Transverse colon (tissue), 4 donors: ENCODE results near the gene DGKZ. TPM values are rescaled to one million over a fixed set of nuclear protein-coding genes. Genes with fewer than 3 reads are reported as not detected.

ENCODE experiments used
- DNase-seq: peaks from one replicate; pipeline ENCODE4 v3.0.0-alpha.2; 2019
- H3K27ac ChIP-seq, 4 donors: fragments of 200-600 bp; sonication (generic); 2 replicates each; pipeline ENCODE4 v1.5.1; 2016 to 2018; ENCODE audit warnings: inconsistent platforms in 4 of 4
- H3K27me3 ChIP-seq: fragments of 200-600 bp; sonication (generic); 2 replicates; pipeline ENCODE4 v1.5.1; 2017; ENCODE audit warnings: inconsistent platforms
- H3K36me3 ChIP-seq, 4 donors: fragments of 200-600 bp; sonication (generic); 2 replicates each; pipeline ENCODE4 v1.5.1; 2017 to 2019; ENCODE audit warnings: inconsistent platforms in 4 of 4
- H3K4me1 ChIP-seq, 4 donors: fragments of 200-600 bp; sonication (generic); 2 replicates each; pipeline ENCODE4 v1.5.1; 2017 to 2020; ENCODE audit warnings: inconsistent platforms in 4 of 4
- H3K4me3 ChIP-seq, 4 donors: fragments of 200-600 bp; sonication (generic); 1 replicate in 1 of 4; 2 replicates in 3 of 4; pipeline versions ENCODE4 v1.5.1 to v1.6.1; 2017 to 2019; ENCODE audit warnings: inconsistent platforms in 4 of 4
- H3K9me3 ChIP-seq, 2 donors: fragments of 200-600 bp; sonication (generic); 2 replicates each; pipeline ENCODE4 v1.5.1; 2017 to 2019; ENCODE audit warnings: inconsistent platforms in 2 of 2
- CTCF ChIP-seq, 5 experiments: fragments of 200-600 bp in 3 of 5; fragments of 450-650 bp in 2 of 5; sonication (generic) in 3 of 5; IDR thresholded peaks; 1 replicate in 2 of 5; 2 replicates in 3 of 5; pipeline ENCODE4 v1.5.1; 2016 to 2017; ENCODE audit warnings: antibody characterized with exemption in 5 of 5, inconsistent platforms in 3 of 5, mild to moderate bottlenecking in 2 of 5, moderate library complexity in 1 of 5
- EP300 ChIP-seq: sonication (generic); formaldehyde crosslinking; IDR thresholded peaks from one replicate; pipeline ENCODE4 v1.6.1; 2017; ENCODE audit warnings: antibody characterized with exemption, low read depth
- POLR2A ChIP-seq: fragments of 450-650 bp; IDR thresholded peaks from one replicate; pipeline ENCODE4 v1.6.1; 2016; ENCODE audit warnings: antibody characterized with exemption, mild to moderate bottlenecking, moderate library complexity
- POLR2AphosphoS5 ChIP-seq, 3 donors: sonication (generic); formaldehyde crosslinking; IDR thresholded peaks; one replicate each; pipeline ENCODE4 v1.6.1; 2016; ENCODE audit warnings: antibody characterized with exemption in 3 of 3
- WGBS, 2 donors: methylation state at CpG; one replicate each; pipeline ENCODE4 v1.1.5; 2018; ENCODE audit warnings: low coverage in 1 of 2; 5-methylcytosine and 5-hydroxymethylcytosine counted together
- in situ Hi-C, 4 donors: fragments of 200-750 bp; cut with MboI; loops; one replicate each; pipeline versions ENCODE4 v1.15.0 to v1.15.1; 2017; ENCODE audit warnings: low sequenced_read_pairs in 3 of 4, low pct_ligation_motif_present in 1 of 4, low pct_unique_long_range_greater_than_20kb in 1 of 4
- intact Hi-C: fragments of 100-400 bp; cut with DNase I; formaldehyde crosslinking; loops from one replicate; pipeline ENCODE4 v1.15.1; 2023; ENCODE audit warnings: low total_unique reads
- total RNA-seq, 4 donors: library from RNA; depleted of rRNA; stranded (reverse); fragments of >200 nt; gene quantifications; one replicate each; pipeline ENCODE4 v1.1.0, GENCODE V29; 2016

Gene DGKZ
- total RNA-seq, 4 donors from 2014 or later, result 56.4 to 105 (median 67.7) TPM

DNA sequence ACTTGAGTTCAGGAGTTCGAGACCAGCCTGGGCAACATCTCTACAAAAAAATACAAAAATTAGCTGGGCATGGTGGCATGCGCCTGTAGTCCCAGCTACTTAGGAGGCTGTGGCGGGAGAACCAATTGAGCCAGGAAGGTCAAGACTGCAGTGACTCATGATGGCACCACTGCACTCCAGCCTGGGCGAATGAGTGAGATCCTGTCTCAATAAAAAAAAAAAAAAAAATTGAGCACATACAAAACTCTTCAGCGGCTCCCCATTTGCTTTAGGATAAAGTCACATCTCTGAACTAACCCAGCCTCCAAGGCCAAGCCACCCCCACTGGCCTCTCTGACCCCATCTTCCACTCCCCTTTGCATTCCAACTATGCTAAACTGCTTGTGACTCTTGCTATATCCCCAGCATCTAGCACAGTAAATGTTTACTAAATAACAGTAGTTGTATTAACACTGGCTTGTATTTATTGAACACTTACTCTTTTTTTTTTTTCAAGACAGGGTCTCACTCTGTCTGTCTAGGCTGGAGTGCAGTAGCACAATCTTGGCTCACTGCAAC lies 40.9 kb upstream of the DGKZ start:
- in situ Hi-C loops, result loop anchor here in 1 of 4 donors (25.0 kb wide), 1 partner anchor 169 kb away; no protein-coding TSS in a partner anchor
- no peak for DNase-seq
- Histone ChIP-seq H3K9me3 (no peaks in the 10 kb centered on the region), H3K27me3 (no peaks in the 10 kb centered on the region), H3K4me1 (peaks cover 0 to 7% (median 0%) of the 10 kb centered on the region in 4 donors), H3K4me3 (no peak overlapping the region), H3K27ac (no peak overlapping the region), H3K36me3 (no peaks in the 10 kb centered on the region)
- TF ChIP-seq POLR2AphosphoS5 (IDR thresholded peaks at IDR 0.05), result no peak
- TF ChIP-seq CTCF (IDR thresholded peaks at IDR 0.05), result no peak
- no peak for TF ChIP-seq EP300
- no peak for TF ChIP-seq POLR2A
- 29 to 88% methylated on average over 1 to 5 of the region's 5 CpGs for WGBS, 2 donors
- intact Hi-C loops, result loop anchor here (5.0 kb wide), 1 partner anchor 1159 kb away; the partner anchor contains the start of gene PRDM11

DNA sequence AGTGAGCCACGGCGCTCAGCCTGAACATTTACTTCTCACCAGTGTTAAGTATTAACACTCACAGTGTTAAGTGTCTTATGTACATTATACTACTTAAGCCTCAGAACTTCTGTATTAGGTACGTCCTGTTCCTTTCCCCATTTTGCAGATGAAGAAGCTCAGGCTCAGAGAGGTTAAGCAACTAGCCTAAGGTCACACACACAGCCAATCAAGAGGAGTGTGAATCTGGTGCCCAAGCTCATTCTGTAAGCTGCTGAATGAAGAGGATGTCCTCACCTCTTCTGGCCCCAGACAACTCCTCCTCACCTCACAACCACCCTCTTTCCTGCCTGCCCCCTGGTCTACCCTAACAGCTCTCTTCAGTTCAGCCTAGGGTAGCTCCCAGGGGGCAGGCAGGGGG lies 39.9 kb upstream of the DGKZ start:
- 92 to 94% methylated on average over 3 of the region's 3 CpGs for WGBS, 2 donors
- no peak for DNase-seq

GRCh38 chr11:46307785-46308341 lies 39.4 kb upstream of the DGKZ start:
- peaks cover 0 to 7% (median 0%) of the 10 kb centered on the region in 4 donors for H3K4me1 ChIP-seq
- intact Hi-C loops, result loop anchor here (1.0 to 5.0 kb wide), 2 partner anchors 70 to 1161 kb away; partner anchors contain the start of gene PRDM11
- no peaks in the 10 kb centered on the region for H3K9me3 ChIP-seq
- H3K27ac ChIP-seq, result no peak overlapping the region
- no peaks in the 10 kb centered on the region for H3K36me3 ChIP-seq
- in situ Hi-C loops, result loop anchor here in 1 of 4 donors (25.0 kb wide), 1 partner anchor 171 kb away; no protein-coding TSS in a partner anchor
- DNase-seq, result no peak
- no peak for TF ChIP-seq EP300
- TF ChIP-seq POLR2AphosphoS5 (IDR thresholded peaks at IDR 0.05), result no peak
- no peak for TF ChIP-seq CTCF (IDR thresholded peaks at IDR 0.05)
- no peak for TF ChIP-seq POLR2A
- H3K27me3 ChIP-seq, result no peaks in the 10 kb centered on the region
- 80% methylated on average over 14 of the region's 14 CpGs; no CpG with 5 or more reads in 1 of the 2 donors for WGBS, 2 donors
- no peak overlapping the region for H3K4me3 ChIP-seq

More for the DNA sequence above, 39.9 kb upstream of the DGKZ start:
- Histone ChIP-seq H3K4me3 (no peak overlapping the region), H3K27me3 (no peaks in the 10 kb centered on the region), H3K4me1 (peaks cover 0 to 7% (median 0%) of the 10 kb centered on the region in 4 donors), H3K36me3 (no peaks in the 10 kb centered on the region), H3K9me3 (no peaks in the 10 kb centered on the region), H3K27ac (no peak overlapping the region)
- TF ChIP-seq POLR2AphosphoS5 (IDR thresholded peaks at IDR 0.05) (no peak), POLR2A (no peak), CTCF (IDR thresholded peaks at IDR 0.05) (no peak), EP300 (no peak)
- intact Hi-C loops (loop anchor here (5.0 kb wide), 1 partner anchor 1160 kb away; the partner anchor contains the start of gene PRDM11), in situ Hi-C loops (loop anchor here in 1 of 4 donors (25.0 kb wide), 1 partner anchor 170 kb away; no protein-coding TSS in a partner anchor)

GRCh38 chr11:46308631-46309419 lies 38.4 kb upstream of the DGKZ start:
- peak; percentile 81 for DNase-seq
- no peak overlapping the region for H3K4me3 ChIP-seq
- no peaks in the 10 kb centered on the region for H3K36me3 ChIP-seq
- H3K27ac ChIP-seq, result no peak overlapping the region
- H3K27me3 ChIP-seq, result no peaks in the 10 kb centered on the region
- H3K9me3 ChIP-seq, result no peaks in the 10 kb centered on the region
- 20 to 30% methylated on average over 2 to 12 of the region's 12 CpGs for WGBS, 2 donors
- in situ Hi-C loops (loop anchor here in 1 of 4 donors (25.0 kb wide), 1 partner anchor 172 kb away; no protein-coding TSS in a partner anchor), intact Hi-C loops (loop anchor here (1.0 to 5.0 kb wide), 2 partner anchors 71 to 1162 kb away; partner anchors contain the start of gene PRDM11)
- H3K4me1 ChIP-seq, result peaks cover 0 to 7% (median 0%) of the 10 kb centered on the region in 4 donors
- peak; percentile 83 to 90 (median 89) for TF ChIP-seq CTCF (IDR thresholded peaks at IDR 0.05)
- no peak for TF ChIP-seq POLR2AphosphoS5 (IDR thresholded peaks at IDR 0.05)
